NCI-H345 (cell line): Measurements from ENCODE around the gene CCDC93.

Experiments used
- DNase-seq: peaks from one replicate; lab custom pipeline; 2025; lab: John Stamatoyannopoulos, UW

Gene CCDC93

GRCh38 chr2:117917223-117917917 lies 96.5 kb downstream of the CCDC93 start:
- DNase-seq: no peak

GRCh38 chr2:117902933-117903332 lies 110.9 kb downstream of the CCDC93 start:
- no peak for DNase-seq

- no peak for DNase-seq
These were observed 125.0 kb downstream of the CCDC93 start for GRCh38 chr2:117888897-117889296.

GRCh38 chr2:117885308-117885707 lies 128.6 kb downstream of the CCDC93 start:
- DNase-seq: no peak

DNA sequence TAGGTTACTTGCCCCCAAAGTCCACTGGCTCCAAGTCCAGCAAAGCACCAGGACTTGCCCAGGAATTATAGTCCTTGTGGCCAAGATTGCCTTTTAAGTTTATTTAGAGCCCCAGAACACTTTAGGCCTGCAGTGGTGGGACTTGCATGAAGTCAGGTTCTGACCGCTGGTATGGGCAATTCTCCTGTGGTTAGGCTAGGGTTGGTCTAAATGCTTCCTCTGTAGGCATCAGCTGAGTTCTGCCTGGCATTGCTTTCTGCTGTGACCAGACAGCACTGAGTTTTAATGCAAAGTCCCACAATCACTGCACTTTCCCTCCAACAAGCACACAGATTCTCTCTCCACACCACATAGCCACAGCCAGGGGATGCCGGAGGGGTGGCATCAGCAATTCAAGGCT lies 134.9 kb downstream of the CCDC93 start:
- no peak for DNase-seq

GRCh38 chr2:117875786-117876185 lies 138.1 kb downstream of the CCDC93 start:
- no peak for DNase-seq
